Stimulated activated CD4-positive, alpha-beta T cell treated with anti-CD3 and anti-CD28 coated beads, Interleukin-4, amount 100 ng/mL, for 24 hours (primary cell): ENCODE data around the gene GAB2.
A peak's percentile ranks its signal among the peaks of the same experiment; 100 is the strongest.
"Not testable (repeated sequence)": the region's sequence is repeated elsewhere in the genome, so short reads cannot be mapped to it uniquely, and the experiment has no call there.

Source experiments
- DNase-seq: peaks from one replicate; pipeline ENCODE4 v3.0.0-alpha.2; 2020

The GAB2 gene

DNA sequence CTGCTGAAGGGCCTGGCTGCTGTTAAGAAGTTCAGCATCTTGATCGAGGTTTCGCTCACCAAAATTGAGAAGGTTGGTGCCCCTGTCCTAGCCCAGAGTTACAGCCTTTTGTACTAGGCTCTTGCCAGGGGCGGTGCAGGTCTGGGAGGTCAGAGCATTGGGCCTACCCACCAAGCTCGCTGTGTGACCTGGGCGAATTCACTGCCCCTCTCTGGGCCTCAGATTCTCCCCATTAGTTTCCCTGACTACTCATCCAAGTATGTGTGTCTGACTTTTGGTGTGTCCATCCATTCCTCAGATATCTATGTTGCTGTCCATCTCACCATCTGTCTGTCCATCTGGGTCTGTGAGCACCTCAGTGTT is 218.0 kb downstream of the GAB2 start:
- DNase-seq = no peak

DNA sequence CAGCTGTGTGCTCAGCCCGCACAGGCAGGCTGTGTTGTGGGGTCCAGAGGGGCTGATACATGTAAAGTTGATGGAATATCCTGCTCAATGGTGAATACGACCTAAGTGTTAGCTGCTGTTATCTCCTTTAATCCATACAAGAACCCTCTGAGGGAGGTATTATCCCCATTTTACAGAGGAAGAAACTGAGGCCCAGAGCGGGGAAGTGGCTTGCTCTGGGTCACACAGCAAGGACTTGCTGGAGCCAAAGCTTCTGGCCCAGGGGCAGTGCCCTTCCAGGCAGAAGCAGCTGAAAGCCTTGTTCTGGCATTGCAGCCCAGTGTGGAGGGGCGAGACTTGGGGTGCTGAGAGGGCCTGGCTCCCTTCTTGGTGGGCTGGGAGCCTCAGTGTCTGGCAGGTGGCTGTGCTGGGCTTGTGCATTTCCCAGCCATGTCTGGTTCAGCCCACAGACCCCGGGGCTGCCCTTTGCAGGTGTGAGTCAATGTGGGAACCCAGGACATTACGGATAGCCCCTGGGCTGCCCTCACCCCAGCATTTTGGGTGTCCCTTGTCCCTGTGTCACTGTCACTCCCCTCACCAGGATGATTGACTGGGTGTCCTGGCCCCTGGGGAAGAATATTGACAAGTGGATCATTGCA is 218.5 kb downstream of the GAB2 start:
- no peak for DNase-seq

- DNase-seq = no peak
Observed at GRCh38 chr11:78197816-78198215, 219.8 kb downstream of the GAB2 start.

DNA sequence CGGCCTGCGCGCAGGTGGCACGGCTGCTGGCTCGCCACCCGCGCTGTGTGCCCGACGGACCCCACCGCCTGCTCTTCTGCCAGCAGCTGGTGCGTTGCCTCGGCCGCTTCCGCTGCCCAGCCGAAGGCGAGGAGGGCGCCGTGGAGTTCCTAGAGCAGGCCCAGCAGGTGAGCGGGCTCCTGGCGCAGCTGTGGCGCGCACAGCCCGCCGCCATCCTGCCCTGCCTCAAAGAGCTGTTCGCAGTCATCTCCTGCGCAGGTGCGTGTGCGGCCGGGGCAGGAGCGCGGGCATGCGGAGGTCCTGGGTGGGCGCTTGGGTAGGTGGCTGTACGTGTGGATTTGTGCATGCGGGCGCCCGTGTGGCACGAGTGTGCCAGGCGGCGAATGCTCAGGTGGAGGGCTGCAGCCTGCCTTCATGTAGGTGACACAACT is 220.9 kb downstream of the GAB2 start:
- no peak for DNase-seq

GRCh38 chr11:78195917-78196560 is 221.6 kb downstream of the GAB2 start:
- no peak for DNase-seq

DNA sequence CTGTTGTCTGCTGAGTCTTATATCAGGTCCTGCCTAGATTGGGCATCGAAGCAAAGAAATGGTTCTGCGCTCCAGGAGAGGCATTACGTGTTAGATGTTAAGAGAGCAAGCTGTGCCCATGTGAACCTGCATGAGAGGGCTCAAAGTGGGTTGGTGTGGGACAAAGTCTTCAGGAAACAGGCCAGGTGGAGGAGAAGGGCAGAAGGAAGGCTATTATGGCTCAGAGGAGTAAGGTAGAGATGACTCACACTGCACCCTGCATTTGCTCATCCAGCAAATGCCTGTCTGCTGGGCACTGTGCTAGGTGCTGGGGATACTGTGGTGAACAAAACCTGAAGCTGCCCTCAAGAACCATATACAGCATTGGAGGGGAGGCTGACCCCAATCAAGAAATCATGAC is 223.1 kb downstream of the GAB2 start:
- DNase-seq = no peak

- no peak for DNase-seq
Observed at GRCh38 chr11:78193806-78194205, 223.8 kb downstream of the GAB2 start.

DNA sequence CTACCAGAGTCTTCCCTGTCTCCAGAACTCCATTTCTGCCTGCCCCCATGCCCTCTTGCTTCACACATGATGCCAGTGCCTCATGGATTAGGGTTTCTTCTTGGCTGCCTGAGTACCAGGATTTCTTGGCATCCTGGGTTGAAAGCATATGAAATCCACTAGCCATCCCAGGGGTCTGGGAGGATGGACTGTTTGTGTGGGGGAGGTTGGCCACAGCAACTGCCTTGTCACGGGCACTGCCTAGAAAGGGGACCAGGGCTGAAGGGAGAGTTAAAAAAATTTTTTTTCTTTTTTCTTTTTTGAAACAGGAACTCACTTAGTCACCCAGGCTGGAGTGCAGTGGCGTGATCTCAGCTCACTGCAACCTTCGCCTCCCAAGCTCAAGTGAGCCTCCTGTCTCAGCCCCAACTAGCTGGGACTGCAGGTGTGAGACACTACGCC is 224.7 kb downstream of the GAB2 start:
- DNase-seq = no peak

- no peak for DNase-seq
Observed at GRCh38 chr11:78192223-78192719, 225.3 kb downstream of the GAB2 start.

GRCh38 chr11:78190871-78191538 is 226.6 kb downstream of the GAB2 start:
- no peak for DNase-seq

DNA sequence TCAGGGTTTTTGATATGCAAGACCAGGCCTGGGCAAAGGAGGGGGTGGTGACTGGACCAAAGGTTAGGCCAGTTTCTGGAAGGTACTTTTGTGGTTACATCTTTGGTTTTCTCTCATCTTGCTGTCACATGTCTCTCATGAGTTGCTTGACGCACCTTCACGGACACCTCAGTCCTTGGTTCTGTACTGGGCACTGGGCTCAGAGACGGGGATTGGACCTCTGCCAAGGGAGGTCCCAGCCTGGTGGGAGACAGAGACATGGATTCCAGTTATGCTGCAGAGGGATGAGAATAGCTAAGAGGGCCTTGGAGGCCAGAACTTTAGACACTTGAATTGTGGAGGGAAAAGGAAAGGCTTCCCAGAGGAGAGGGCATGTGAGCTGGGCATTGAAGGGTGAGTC is 227.2 kb downstream of the GAB2 start:
- no peak for DNase-seq

DNA sequence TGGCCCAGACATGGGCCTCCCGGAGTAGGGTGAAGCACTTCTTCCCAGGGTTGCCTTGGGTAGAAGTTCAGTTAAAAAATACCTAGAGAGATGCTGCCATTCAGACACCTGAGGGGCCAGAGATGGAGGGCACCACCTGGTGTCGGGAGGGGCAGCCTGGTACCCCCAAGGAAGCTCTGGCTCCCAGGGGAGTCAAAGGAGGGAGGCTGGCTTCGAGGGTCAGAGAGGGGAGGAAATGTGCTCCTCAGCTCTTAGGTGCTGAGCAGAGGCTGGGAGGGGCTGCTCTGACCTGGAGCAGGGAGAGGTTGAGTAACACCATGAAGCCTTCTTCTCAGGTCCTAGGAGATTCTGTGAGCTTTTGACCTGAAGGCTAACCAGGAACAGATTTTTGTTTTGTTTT is 227.8 kb downstream of the GAB2 start:
- no peak for DNase-seq

GRCh38 chr11:78189174-78189724 is 228.4 kb downstream of the GAB2 start:
- DNase-seq = no peak

- peak; percentile 94 for DNase-seq
Observed at GRCh38 chr11:78188286-78189173, 229.1 kb downstream of the GAB2 start, which contains the start of the genes KCTD21 and USP35. Gene KCTD21, minus strand, starts transcription at chr11:78188626. Its CDS starts 14,072 bp downstream, at chr11:78174554. Gene USP35, plus strand, starts transcription at chr11:78188919. Its CDS starts 7,327 bp downstream, at chr11:78196246.

DNA sequence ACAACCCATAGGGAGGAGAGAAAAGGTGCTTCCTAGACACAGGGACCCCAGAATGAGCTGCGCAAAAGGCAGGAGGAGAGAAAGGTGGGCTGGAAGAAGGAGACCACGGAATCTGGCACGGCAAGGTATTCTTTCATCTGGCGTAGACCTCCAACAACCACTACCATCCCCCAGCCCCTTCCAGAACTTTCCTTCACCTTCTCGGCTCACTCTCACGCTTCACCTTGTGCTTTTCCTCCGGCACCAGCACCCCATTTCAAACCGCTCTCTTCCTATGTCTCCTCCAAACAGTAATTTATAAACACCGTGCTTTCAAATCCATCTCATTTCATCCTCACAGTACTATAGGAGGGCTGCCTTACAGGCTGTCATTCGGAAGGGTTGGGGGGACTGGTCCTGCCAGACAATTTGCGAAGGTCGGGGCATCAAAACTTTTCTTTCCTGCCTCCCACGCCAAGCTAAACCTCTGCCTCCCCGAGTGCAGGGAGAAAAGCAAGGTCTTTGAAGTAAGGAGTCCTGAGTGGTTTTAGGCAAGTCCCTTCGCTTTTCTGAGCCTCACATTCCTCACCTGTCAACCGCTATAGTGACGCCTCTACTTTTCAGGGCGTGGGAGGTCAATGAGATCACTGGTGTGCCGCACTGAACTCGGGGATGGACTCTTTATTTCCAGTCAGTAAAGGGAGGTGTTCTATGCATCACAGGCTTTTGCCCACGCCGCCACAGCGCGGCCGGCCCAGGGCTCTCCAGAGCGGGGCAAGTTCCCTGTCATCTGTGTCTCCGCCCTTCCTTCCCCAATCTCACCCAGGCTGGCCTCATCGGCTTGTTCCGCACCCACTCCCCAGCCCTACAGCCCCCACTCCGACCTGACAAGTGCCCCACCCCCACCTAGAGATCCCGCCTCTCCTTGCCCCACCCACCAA is 230.0 kb downstream of the GAB2 start:
- peak; percentile 83 for DNase-seq

GRCh38 chr11:78181185-78181584 is 236.4 kb downstream of the GAB2 start:
- DNase-seq = no peak

DNA sequence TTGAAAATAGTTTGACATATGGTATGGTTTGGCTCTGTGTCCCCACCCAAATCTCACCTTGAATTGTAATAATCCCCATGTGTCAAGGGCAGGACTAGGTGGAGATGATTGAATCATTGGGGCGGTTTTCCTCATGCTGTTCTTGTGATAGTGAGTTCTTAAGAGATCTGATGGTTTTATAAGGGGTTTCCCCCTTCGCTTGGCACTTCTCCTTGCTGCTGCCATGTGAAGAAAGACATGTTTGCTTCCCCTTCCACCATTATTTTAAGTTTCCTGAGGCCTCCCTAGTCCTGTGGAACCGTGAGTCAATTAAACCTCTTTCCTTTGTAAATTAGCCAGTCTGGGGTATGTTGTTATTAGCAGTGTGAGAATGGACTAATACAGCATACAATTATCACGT is 236.9 kb downstream of the GAB2 start:
- DNase-seq = no peak

DNA sequence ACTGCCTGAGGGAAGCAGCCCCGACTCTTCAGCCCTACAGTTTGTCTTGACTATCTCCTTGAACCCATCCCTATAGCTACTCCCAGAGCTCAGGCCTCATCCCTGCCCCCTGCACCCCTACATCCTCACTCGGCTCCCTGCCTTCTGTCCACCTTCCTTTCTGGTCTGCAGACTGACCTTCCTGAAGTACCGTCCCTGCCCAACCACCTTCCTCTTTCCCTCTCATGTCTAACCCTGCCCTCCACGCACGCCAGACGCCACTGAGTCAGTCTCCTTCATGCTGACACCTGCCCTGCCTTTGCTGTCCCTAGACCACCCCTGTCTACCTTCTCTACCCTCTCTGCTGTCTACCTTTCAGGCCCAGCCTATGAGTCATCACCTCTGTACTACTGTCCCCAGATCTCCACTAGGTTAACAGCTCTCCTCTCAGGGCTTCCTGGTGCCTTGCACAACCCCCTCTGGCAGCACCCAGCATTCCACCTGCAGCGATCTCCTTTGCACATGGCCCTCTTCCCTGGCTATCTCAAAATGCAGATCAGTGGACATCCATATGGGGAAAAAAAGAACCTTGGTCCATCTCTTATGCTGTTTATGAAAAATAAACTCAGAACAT is 238.1 kb downstream of the GAB2 start:
- DNase-seq = no peak

DNA sequence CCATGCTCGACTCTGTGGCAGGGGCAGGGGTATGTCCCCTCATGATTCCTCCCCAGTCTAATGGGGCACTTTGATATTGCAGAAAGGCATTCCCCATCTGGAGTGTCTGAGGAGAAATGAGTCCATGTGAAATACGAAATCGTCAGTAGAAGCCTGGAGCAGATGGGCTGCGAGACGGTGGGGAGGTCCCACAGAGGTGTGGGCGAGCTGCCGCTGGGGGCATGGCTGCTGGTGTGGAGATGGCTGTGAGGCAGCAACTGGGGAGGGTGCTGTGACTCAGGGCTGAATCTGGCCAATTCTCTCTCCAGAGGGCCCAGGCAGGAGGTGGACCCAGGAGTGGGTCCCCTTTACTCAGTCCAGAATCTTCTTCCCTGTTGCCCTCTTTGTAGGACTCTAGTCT is 240.4 kb downstream of the GAB2 start:
- no peak for DNase-seq

GRCh38 chr11:78176605-78177141 is 240.9 kb downstream of the GAB2 start:
- DNase-seq = no peak

- DNase-seq = not testable (repeated sequence)
Observed at GRCh38 chr11:78175862-78176261, 241.8 kb downstream of the GAB2 start.
